HUES48 (cell line): Measurements from ENCODE around the gene DEDD2.

Experiments used
- H3K27ac ChIP-seq: one replicate; pipeline ENCODE4 v1.7.0; 2013; ENCODE audit warnings: low read depth, low read length, inconsistent platforms
- H3K27me3 ChIP-seq: 2 replicates; pipeline ENCODE4 v1.6.1; 2013; ENCODE audit warnings: mild to moderate bottlenecking, low read length; ENCODE audit not compliant: control insufficient read depth, insufficient read depth
- H3K36me3 ChIP-seq: 2 replicates; pipeline ENCODE4 v1.6.1; 2013; ENCODE audit warnings: low read length; ENCODE audit not compliant: control insufficient read depth, insufficient read depth
- H3K4me1 ChIP-seq: 2 replicates; pipeline ENCODE4 v1.6.1; 2013; ENCODE audit warnings: mild to moderate bottlenecking, low read length; ENCODE audit not compliant: control insufficient read depth, insufficient read depth
- H3K4me3 ChIP-seq: 2 replicates; pipeline ENCODE4 v1.5.1; 2013; ENCODE audit warnings: mild to moderate bottlenecking, low read depth, low read length
- H3K9ac ChIP-seq: 2 replicates; pipeline ENCODE4 v1.6.1; 2013; ENCODE audit warnings: mild to moderate bottlenecking, low read depth, low read length, moderate library complexity
- H3K9me3 ChIP-seq: 2 replicates; pipeline ENCODE4 v1.6.1; 2013; ENCODE audit warnings: low read length; ENCODE audit not compliant: control insufficient read depth, insufficient read depth

DEDD2 gene

GRCh38 chr19:42234364-42234763 lies 16.9 kb upstream of the DEDD2 start:
- Histone ChIP-seq H3K9me3 (no peaks in the 10 kb centered on the region), H3K4me3 (no peak overlapping the region), H3K36me3 (peaks cover 77% of the 10 kb centered on the region), H3K27me3 (no peaks in the 10 kb centered on the region), H3K4me1 (no peaks in the 10 kb centered on the region), H3K9ac (no peak overlapping the region), H3K27ac (no peak overlapping the region)

- Histone ChIP-seq H3K36me3 (peaks cover 77% of the 10 kb centered on the region), H3K9ac (no peak overlapping the region), H3K27ac (no peak overlapping the region)
Observed at GRCh38 chr19:42233678-42234292, 16.3 kb upstream of the DEDD2 start.

GRCh38 chr19:42233106-42233505 lies 15.6 kb upstream of the DEDD2 start:
- Histone ChIP-seq H3K4me1 (no peaks in the 10 kb centered on the region), H3K4me3 (no peak overlapping the region), H3K27me3 (no peaks in the 10 kb centered on the region), H3K36me3 (peaks cover 80% of the 10 kb centered on the region), H3K9me3 (no peaks in the 10 kb centered on the region), H3K27ac (no peak overlapping the region), H3K9ac (no peak overlapping the region)

More at GRCh38 chr19:42233678-42234292, 16.3 kb upstream of the DEDD2 start:
- Histone ChIP-seq H3K4me1 (no peaks in the 10 kb centered on the region), H3K27me3 (no peaks in the 10 kb centered on the region), H3K4me3 (no peak overlapping the region), H3K9me3 (no peaks in the 10 kb centered on the region)

GRCh38 chr19:42232435-42232834 lies 15.0 kb upstream of the DEDD2 start:
- no peaks in the 10 kb centered on the region for H3K27me3 ChIP-seq
- H3K27ac ChIP-seq: no peak overlapping the region
- H3K4me1 ChIP-seq: no peaks in the 10 kb centered on the region
- H3K9ac ChIP-seq: no peak overlapping the region
- peaks cover 80% of the 10 kb centered on the region for H3K36me3 ChIP-seq
- no peak overlapping the region for H3K4me3 ChIP-seq
- no peaks in the 10 kb centered on the region for H3K9me3 ChIP-seq

GRCh38 chr19:42230571-42230970 lies 13.1 kb upstream of the DEDD2 start:
- no peaks in the 10 kb centered on the region for H3K4me1 ChIP-seq
- H3K4me3 ChIP-seq: no peak overlapping the region
- no peak overlapping the region for H3K9ac ChIP-seq
- H3K27me3 ChIP-seq: no peaks in the 10 kb centered on the region
- no peak overlapping the region for H3K27ac ChIP-seq
- peaks cover 83% of the 10 kb centered on the region for H3K36me3 ChIP-seq
- H3K9me3 ChIP-seq: no peaks in the 10 kb centered on the region

- no peaks in the 10 kb centered on the region for H3K9me3 ChIP-seq
- no peak overlapping the region for H3K9ac ChIP-seq
Observed at GRCh38 chr19:42229855-42230351, 12.4 kb upstream of the DEDD2 start.

GRCh38 chr19:42229301-42229854 lies 11.9 kb upstream of the DEDD2 start:
- Histone ChIP-seq H3K4me3 (no peak overlapping the region), H3K9ac (no peak overlapping the region), H3K4me1 (no peaks in the 10 kb centered on the region), H3K27ac (no peak overlapping the region), H3K9me3 (no peaks in the 10 kb centered on the region), H3K27me3 (no peaks in the 10 kb centered on the region), H3K36me3 (peaks cover 83% of the 10 kb centered on the region)

More at GRCh38 chr19:42229855-42230351, 12.4 kb upstream of the DEDD2 start:
- Histone ChIP-seq H3K27ac (no peak overlapping the region), H3K27me3 (no peaks in the 10 kb centered on the region), H3K4me3 (no peak overlapping the region), H3K36me3 (peaks cover 82% of the 10 kb centered on the region), H3K4me1 (no peaks in the 10 kb centered on the region)

GRCh38 chr19:42228641-42229040 lies 11.2 kb upstream of the DEDD2 start:
- H3K36me3 ChIP-seq: peaks cover 79% of the 10 kb centered on the region
- no peaks in the 10 kb centered on the region for H3K4me1 ChIP-seq
- no peaks in the 10 kb centered on the region for H3K9me3 ChIP-seq
- H3K27me3 ChIP-seq: no peaks in the 10 kb centered on the region
- no peak overlapping the region for H3K9ac ChIP-seq
- H3K27ac ChIP-seq: no peak overlapping the region
- H3K4me3 ChIP-seq: no peak overlapping the region

GRCh38 chr19:42226886-42227285 lies 9.4 kb upstream of the DEDD2 start:
- H3K4me3 ChIP-seq: no peak overlapping the region
- no peak overlapping the region for H3K27ac ChIP-seq
- H3K9ac ChIP-seq: no peak overlapping the region
- H3K4me1 ChIP-seq: no peaks in the 10 kb centered on the region
- H3K9me3 ChIP-seq: no peaks in the 10 kb centered on the region
- no peaks in the 10 kb centered on the region for H3K27me3 ChIP-seq
- H3K36me3 ChIP-seq: peaks cover 70% of the 10 kb centered on the region

- Histone ChIP-seq H3K36me3 (peaks cover 60% of the 10 kb centered on the region), H3K4me3 (no peak overlapping the region), H3K9me3 (no peaks in the 10 kb centered on the region), H3K9ac (no peak overlapping the region), H3K27me3 (no peaks in the 10 kb centered on the region), H3K4me1 (no peaks in the 10 kb centered on the region; the same call in 1 of the 2 replicates), H3K27ac (no peak overlapping the region)
Observed at GRCh38 chr19:42225718-42226292, 8.3 kb upstream of the DEDD2 start.

- Histone ChIP-seq H3K27ac (no peak overlapping the region), H3K4me3 (no peak overlapping the region), H3K9ac (no peak overlapping the region), H3K36me3 (peaks cover 55% of the 10 kb centered on the region), H3K4me1 (no peaks in the 10 kb centered on the region; the same call in 1 of the 2 replicates), H3K9me3 (no peaks in the 10 kb centered on the region), H3K27me3 (no peaks in the 10 kb centered on the region)
Observed at GRCh38 chr19:42224940-42225717, 7.7 kb upstream of the DEDD2 start.
